ENCODE data around the gene BABAM2. TPM values are rescaled to one million over a fixed set of nuclear protein-coding genes. Genes with fewer than 3 reads are reported as not detected.
"Not testable (repeated sequence)": the region's sequence is repeated elsewhere in the genome, so short reads cannot be mapped to it uniquely, and the experiment has no call there.

BABAM2 gene
- total RNA-seq, 4 donors from 2014 or later = 24.3 to 46.1 (median 44.5) TPM

GRCh38 chr2:28326881-28327505 lies 436.5 kb downstream of the BABAM2 start:
- Histone ChIP-seq H3K4me3 (no peak overlapping the region), H3K27ac (peak overlapping the region; percentile 34 to 86 (median 68)), H3K4me1 (peaks cover 0 to 54% (median 36%) of the 10 kb centered on the region in 4 donors), H3K36me3 (no peaks in the 10 kb centered on the region), H3K9me3 (no peaks in the 10 kb centered on the region), H3K27me3 (no peaks in the 10 kb centered on the region)
- TF ChIP-seq POLR2A (IDR thresholded peaks at IDR 0.05) = no peak
- TF ChIP-seq EP300 (IDR thresholded peaks at IDR 0.05) = no peak
- no peak for TF ChIP-seq CTCF (IDR thresholded peaks at IDR 0.05)
- WGBS, 2 donors = 71% methylated on average over 6 of the region's 6 CpGs
- DNase-seq (ENCODE audit: low spot score in 2 of 2) = no peak

- TF ChIP-seq CTCF (IDR thresholded peaks at IDR 0.05) (no peak), POLR2A (IDR thresholded peaks at IDR 0.05) (no peak), EP300 (IDR thresholded peaks at IDR 0.05) (no peak)
- DNase-seq (ENCODE audit: low spot score in 2 of 2) = no peak
- Histone ChIP-seq H3K27ac (peak overlapping the region; percentile 34 to 86 (median 68)), H3K4me3 (no peak overlapping the region), H3K27me3 (no peaks in the 10 kb centered on the region), H3K36me3 (no peaks in the 10 kb centered on the region), H3K4me1 (peaks cover 0 to 54% (median 36%) of the 10 kb centered on the region in 4 donors), H3K9me3 (no peaks in the 10 kb centered on the region)
- 65 to 66% methylated on average over 7 of the region's 7 CpGs for WGBS, 2 donors
Observed at GRCh38 chr2:28327581-28327955, 437.0 kb downstream of the BABAM2 start.

GRCh38 chr2:28327956-28328922 lies 437.7 kb downstream of the BABAM2 start:
- Histone ChIP-seq H3K4me3 (no peak overlapping the region), H3K36me3 (no peaks in the 10 kb centered on the region), H3K27me3 (no peaks in the 10 kb centered on the region), H3K4me1 (peaks cover 0 to 48% (median 36%) of the 10 kb centered on the region in 4 donors), H3K9me3 (no peaks in the 10 kb centered on the region), H3K27ac (peak overlapping the region; percentile 34 to 86 (median 68))
- TF ChIP-seq EP300 (IDR thresholded peaks at IDR 0.05) (peak in 1 of 2 donors; percentile 72), POLR2A (IDR thresholded peaks at IDR 0.05) (no peak)
- 36 to 38% methylated on average over 14 of the region's 14 CpGs for WGBS, 2 donors
- DNase-seq (ENCODE audit: low spot score in 2 of 2) = no peak

- no peak for DNase-seq (ENCODE audit: low spot score in 2 of 2)
- Histone ChIP-seq H3K4me3 (no peak overlapping the region), H3K9me3 (no peaks in the 10 kb centered on the region), H3K27me3 (no peaks in the 10 kb centered on the region), H3K4me1 (peaks cover 0 to 48% (median 36%) of the 10 kb centered on the region in 4 donors), H3K27ac (peak overlapping the region in 2 of 4 donors; percentile 83 to 86), H3K36me3 (no peaks in the 10 kb centered on the region)
- 58 to 77% methylated on average over 5 of the region's 5 CpGs for WGBS, 2 donors
- TF ChIP-seq CTCF (IDR thresholded peaks at IDR 0.05) = no peak
Observed at GRCh38 chr2:28329184-28329583, 438.7 kb downstream of the BABAM2 start.

- peaks cover 0 to 40% (median 31%) of the 10 kb centered on the region in 4 donors for H3K4me1 ChIP-seq
- not testable (repeated sequence) for DNase-seq (ENCODE audit: low spot score in 2 of 2); H3K27me3 ChIP-seq; H3K9me3 ChIP-seq; H3K27ac ChIP-seq; H3K36me3 ChIP-seq; H3K4me3 ChIP-seq
- 79 to 86% methylated on average over 5 of the region's 5 CpGs for WGBS, 2 donors
Observed at GRCh38 chr2:28330722-28331121, 440.2 kb downstream of the BABAM2 start.

GRCh38 chr2:28331797-28332196 lies 441.3 kb downstream of the BABAM2 start:
- 96 to 97% methylated on average over 3 of the region's 3 CpGs for WGBS, 2 donors
- not testable (repeated sequence) for DNase-seq (ENCODE audit: low spot score in 2 of 2); H3K27me3 ChIP-seq

More at GRCh38 chr2:28331797-28332196, 441.3 kb downstream of the BABAM2 start:
- not testable (repeated sequence) for H3K4me3 ChIP-seq, H3K36me3 ChIP-seq, H3K9me3 ChIP-seq, H3K27ac ChIP-seq
- peaks cover 0 to 29% (median 20%) of the 10 kb centered on the region in 4 donors for H3K4me1 ChIP-seq
